ENCODE data around the gene TMEM108.

TMEM108 gene

DNA sequence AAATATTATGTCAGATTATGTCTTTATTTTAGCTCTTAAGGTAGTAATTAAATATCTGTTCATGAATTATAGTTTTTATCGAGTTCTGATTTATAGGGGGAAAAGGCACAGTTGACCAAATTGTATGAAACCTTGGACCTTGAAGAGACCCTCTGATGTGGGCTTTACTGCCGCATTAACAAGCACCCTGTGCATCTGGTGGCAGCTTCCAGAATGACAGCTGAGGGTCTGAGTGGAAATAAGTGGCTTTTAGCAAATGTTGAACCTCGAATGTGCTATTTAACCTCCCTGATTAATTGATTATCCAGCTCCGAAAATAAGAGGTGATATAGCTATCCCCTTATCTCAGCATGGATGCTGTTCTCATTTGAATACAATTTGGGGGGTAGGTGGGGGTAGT, 87.0 kb downstream of the TMEM108 start:
- Histone ChIP-seq H3K4me3 (ENCODE audit: insufficient read length, low read depth) (no peak overlapping the region), H3K9ac (ENCODE audit: insufficient read length, low read depth) (no peak overlapping the region), H3K27me3 (ENCODE audit: insufficient read depth, insufficient read length) (no peaks in the 10 kb centered on the region), H3K36me3 (ENCODE audit: insufficient read depth, insufficient read length, low read length) (no peaks in the 10 kb centered on the region), H3K9me3 (ENCODE audit: insufficient read depth, low read length) (no peaks in the 10 kb centered on the region), H3K4me1 (ENCODE audit: insufficient read depth, insufficient read length) (no peaks in the 10 kb centered on the region)
- no peak for DNase-seq (ENCODE audit: low read depth, low spot score)
- no peak for TF ChIP-seq SUZ12 (IDR thresholded peaks at IDR 0.05; ENCODE audit: extremely low read depth, insufficient read depth, insufficient read length)
- TF ChIP-seq ZNF274 (IDR thresholded peaks at IDR 0.05; ENCODE audit: low read depth, low read length) = no peak
- TF ChIP-seq YY1 (IDR thresholded peaks at IDR 0.05; ENCODE audit: insufficient read depth, insufficient read length) = no peak

DNA sequence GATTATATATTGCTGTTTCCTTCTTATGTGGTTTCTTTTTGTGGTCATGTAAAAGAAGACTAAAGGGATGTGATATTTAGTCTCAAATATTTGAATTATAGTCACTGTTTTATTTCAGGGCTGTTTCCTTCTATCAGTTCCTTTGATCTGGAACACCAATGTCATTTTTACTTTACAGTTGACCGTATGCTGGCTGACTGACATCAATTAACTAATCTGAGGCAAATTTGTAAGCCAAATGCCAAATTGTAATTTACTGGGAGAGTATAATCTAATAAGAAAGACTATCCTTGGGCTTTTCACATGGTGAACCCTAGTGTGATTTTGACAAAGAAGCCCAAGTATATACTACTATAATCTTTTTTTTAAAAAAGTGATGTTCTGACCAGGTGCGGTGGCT, 87.6 kb downstream of the TMEM108 start:
- Histone ChIP-seq H3K4me1 (ENCODE audit: insufficient read depth, insufficient read length) (no peaks in the 10 kb centered on the region), H3K27me3 (ENCODE audit: insufficient read depth, insufficient read length) (no peaks in the 10 kb centered on the region), H3K9me3 (ENCODE audit: insufficient read depth, low read length) (no peaks in the 10 kb centered on the region), H3K4me3 (ENCODE audit: insufficient read length, low read depth) (no peak overlapping the region), H3K36me3 (ENCODE audit: insufficient read depth, insufficient read length, low read length) (no peaks in the 10 kb centered on the region), H3K9ac (ENCODE audit: insufficient read length, low read depth) (no peak overlapping the region)
- TF ChIP-seq ZNF274 (IDR thresholded peaks at IDR 0.05; ENCODE audit: low read depth, low read length) = no peak
- no peak for TF ChIP-seq SUZ12 (IDR thresholded peaks at IDR 0.05; ENCODE audit: extremely low read depth, insufficient read depth, insufficient read length)
- TF ChIP-seq YY1 (IDR thresholded peaks at IDR 0.05; ENCODE audit: insufficient read depth, insufficient read length) = no peak
- no peak for DNase-seq (ENCODE audit: low read depth, low spot score)

GRCh38 chr3:133127381-133127780, 89.2 kb downstream of the TMEM108 start:
- no peak overlapping the region for H3K4me3 ChIP-seq (ENCODE audit: insufficient read length, low read depth)
- no peaks in the 10 kb centered on the region for H3K27me3 ChIP-seq (ENCODE audit: insufficient read depth, insufficient read length)
- TF ChIP-seq ZNF274 (IDR thresholded peaks at IDR 0.05; ENCODE audit: low read depth, low read length) = no peak
- no peak for TF ChIP-seq SUZ12 (IDR thresholded peaks at IDR 0.05; ENCODE audit: extremely low read depth, insufficient read depth, insufficient read length)
- no peak for TF ChIP-seq YY1 (IDR thresholded peaks at IDR 0.05; ENCODE audit: insufficient read depth, insufficient read length)
- no peaks in the 10 kb centered on the region for H3K9me3 ChIP-seq (ENCODE audit: insufficient read depth, low read length)
- H3K4me1 ChIP-seq (ENCODE audit: insufficient read depth, insufficient read length) = no peaks in the 10 kb centered on the region
- H3K9ac ChIP-seq (ENCODE audit: insufficient read length, low read depth) = no peak overlapping the region
- no peaks in the 10 kb centered on the region for H3K36me3 ChIP-seq (ENCODE audit: insufficient read depth, insufficient read length, low read length)
- no peak for DNase-seq (ENCODE audit: low read depth, low spot score)

GRCh38 chr3:133130168-133130567, 92.0 kb downstream of the TMEM108 start:
- H3K36me3 ChIP-seq (ENCODE audit: insufficient read depth, insufficient read length, low read length) = no peaks in the 10 kb centered on the region
- H3K9ac ChIP-seq (ENCODE audit: insufficient read length, low read depth) = no peak overlapping the region
- no peak overlapping the region for H3K4me3 ChIP-seq (ENCODE audit: insufficient read length, low read depth)
- TF ChIP-seq SUZ12 (IDR thresholded peaks at IDR 0.05; ENCODE audit: extremely low read depth, insufficient read depth, insufficient read length) = no peak
- TF ChIP-seq ZNF274 (IDR thresholded peaks at IDR 0.05; ENCODE audit: low read depth, low read length) = no peak
- TF ChIP-seq YY1 (IDR thresholded peaks at IDR 0.05; ENCODE audit: insufficient read depth, insufficient read length) = no peak
- no peaks in the 10 kb centered on the region for H3K9me3 ChIP-seq (ENCODE audit: insufficient read depth, low read length)
- no peaks in the 10 kb centered on the region for H3K27me3 ChIP-seq (ENCODE audit: insufficient read depth, insufficient read length)
- H3K4me1 ChIP-seq (ENCODE audit: insufficient read depth, insufficient read length) = no peaks in the 10 kb centered on the region
- no peak for DNase-seq (ENCODE audit: low read depth, low spot score)

DNA sequence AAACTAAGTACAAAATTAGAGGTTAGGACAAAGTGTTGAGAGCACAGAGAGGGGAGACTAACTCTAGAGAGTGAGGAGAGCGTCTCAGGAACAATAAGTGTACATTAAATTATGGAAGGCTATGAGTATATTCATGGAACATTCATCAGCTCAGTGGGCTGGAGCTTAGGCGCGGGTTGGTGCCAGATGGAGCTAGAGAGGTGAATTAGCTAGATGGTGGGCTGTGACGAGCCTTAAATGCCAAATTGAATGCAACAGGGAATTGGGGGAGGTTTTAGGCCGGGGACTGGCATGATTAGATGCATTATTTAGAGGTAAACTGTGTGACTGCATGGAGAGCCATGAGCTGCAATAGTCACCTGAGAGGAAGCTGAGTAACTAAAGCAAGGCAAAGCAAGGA, 97.1 kb downstream of the TMEM108 start:
- H3K36me3 ChIP-seq (ENCODE audit: insufficient read depth, insufficient read length, low read length) = no peaks in the 10 kb centered on the region
- H3K4me3 ChIP-seq (ENCODE audit: insufficient read length, low read depth) = no peak overlapping the region
- no peaks in the 10 kb centered on the region for H3K9me3 ChIP-seq (ENCODE audit: insufficient read depth, low read length)
- TF ChIP-seq SUZ12 (IDR thresholded peaks at IDR 0.05; ENCODE audit: extremely low read depth, insufficient read depth, insufficient read length) = no peak
- TF ChIP-seq ZNF274 (IDR thresholded peaks at IDR 0.05; ENCODE audit: low read depth, low read length) = no peak
- no peak for TF ChIP-seq YY1 (IDR thresholded peaks at IDR 0.05; ENCODE audit: insufficient read depth, insufficient read length)
- no peak overlapping the region for H3K9ac ChIP-seq (ENCODE audit: insufficient read length, low read depth)
- H3K27me3 ChIP-seq (ENCODE audit: insufficient read depth, insufficient read length) = no peaks in the 10 kb centered on the region
- no peaks in the 10 kb centered on the region for H3K4me1 ChIP-seq (ENCODE audit: insufficient read depth, insufficient read length)
- no peak for DNase-seq (ENCODE audit: low read depth, low spot score)

- Histone ChIP-seq H3K9me3 (ENCODE audit: insufficient read depth, low read length) (no peaks in the 10 kb centered on the region), H3K4me3 (ENCODE audit: insufficient read length, low read depth) (no peak overlapping the region), H3K4me1 (ENCODE audit: insufficient read depth, insufficient read length) (no peaks in the 10 kb centered on the region), H3K27me3 (ENCODE audit: insufficient read depth, insufficient read length) (no peaks in the 10 kb centered on the region), H3K9ac (ENCODE audit: insufficient read length, low read depth) (no peak overlapping the region), H3K36me3 (ENCODE audit: insufficient read depth, insufficient read length, low read length) (no peaks in the 10 kb centered on the region)
- no peak for DNase-seq (ENCODE audit: low read depth, low spot score)
- TF ChIP-seq YY1 (IDR thresholded peaks at IDR 0.05; ENCODE audit: insufficient read depth, insufficient read length) (no peak), ZNF274 (IDR thresholded peaks at IDR 0.05; ENCODE audit: low read depth, low read length) (no peak), SUZ12 (IDR thresholded peaks at IDR 0.05; ENCODE audit: extremely low read depth, insufficient read depth, insufficient read length) (no peak)
Observed at GRCh38 chr3:133136114-133137041, 98.2 kb downstream of the TMEM108 start.

Measured in NT2/D1 (cell line).